ENCODE measurements around the gene DCHS2. TPM values are rescaled to one million over a fixed set of nuclear protein-coding genes. Genes with fewer than 3 reads are reported as not detected.

Gene DCHS2
- polyA plus RNA-seq, 3 donors, result under 0.01 to 0.12 (median 0.01) TPM

- 0 to 54% (median 3%) methylated on average over 1 of the region's 1 CpG for WGBS, 3 donors
- H3K27ac ChIP-seq (ENCODE audit: low read depth, low read length), result no peak overlapping the region
Observed at GRCh38 chr4:154422152-154422551, 69.4 kb downstream of the DCHS2 start.

- no peak overlapping the region for H3K27ac ChIP-seq (ENCODE audit: low read depth, low read length)
- 79 to 85% (median 81%) methylated on average over 6 of the region's 6 CpGs for WGBS, 3 donors
Observed at GRCh38 chr4:154421618-154422017, 70.0 kb downstream of the DCHS2 start.

DNA sequence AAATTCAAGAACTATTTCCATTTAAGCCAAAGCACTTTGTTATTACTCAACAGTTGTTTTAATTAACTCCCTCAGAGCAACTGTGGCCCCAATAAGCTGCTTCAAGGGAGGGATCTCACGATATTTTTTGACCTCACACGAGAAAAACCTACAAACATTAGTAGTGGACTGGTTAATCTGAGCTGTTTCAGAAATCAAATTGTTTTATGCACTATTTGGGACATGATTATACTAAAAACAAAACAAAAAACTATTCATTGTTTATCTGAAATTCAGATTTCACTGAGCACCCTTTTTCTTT is 74.3 kb downstream of the DCHS2 start:
- no peak overlapping the region for H3K27ac ChIP-seq (ENCODE audit: low read depth, low read length)
- WGBS, 3 donors, result 34 to 60% (median 42%) methylated on average over 2 of the region's 2 CpGs

DNA sequence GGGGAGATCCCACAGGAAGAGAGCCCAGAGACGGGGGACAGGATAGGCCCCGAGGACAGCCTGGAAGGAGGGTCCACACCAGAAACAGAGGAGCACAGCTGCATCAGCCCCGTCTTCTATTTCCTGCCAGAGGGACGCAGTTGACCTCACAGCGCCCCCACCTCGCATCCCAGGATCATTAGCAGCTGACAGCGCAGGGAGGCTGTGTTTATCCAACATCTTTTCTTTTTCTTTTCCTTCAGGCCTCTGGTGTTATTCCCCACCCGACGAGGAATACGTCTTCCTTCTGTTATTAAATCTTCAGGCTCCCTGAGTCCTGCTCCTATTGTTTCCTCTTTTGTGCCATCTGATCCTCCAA is 75.4 kb downstream of the DCHS2 start:
- 9 to 12% (median 11%) methylated on average over 10 of the region's 10 CpGs for WGBS, 3 donors
- H3K27ac ChIP-seq (ENCODE audit: low read depth, low read length), result no peak overlapping the region

GRCh38 chr4:154415313-154415712 is 76.3 kb downstream of the DCHS2 start:
- 76 to 87% (median 83%) methylated on average over 4 of the region's 4 CpGs for WGBS, 3 donors
- H3K27ac ChIP-seq (ENCODE audit: low read depth, low read length), result no peak overlapping the region

GRCh38 chr4:154414796-154415195 is 76.8 kb downstream of the DCHS2 start:
- 85 to 94% (median 88%) methylated on average over 3 of the region's 3 CpGs for whole genome bisulfite sequencing, 3 donors
- H3K27ac ChIP-seq (ENCODE audit: low read depth, low read length), result no peak overlapping the region

DNA sequence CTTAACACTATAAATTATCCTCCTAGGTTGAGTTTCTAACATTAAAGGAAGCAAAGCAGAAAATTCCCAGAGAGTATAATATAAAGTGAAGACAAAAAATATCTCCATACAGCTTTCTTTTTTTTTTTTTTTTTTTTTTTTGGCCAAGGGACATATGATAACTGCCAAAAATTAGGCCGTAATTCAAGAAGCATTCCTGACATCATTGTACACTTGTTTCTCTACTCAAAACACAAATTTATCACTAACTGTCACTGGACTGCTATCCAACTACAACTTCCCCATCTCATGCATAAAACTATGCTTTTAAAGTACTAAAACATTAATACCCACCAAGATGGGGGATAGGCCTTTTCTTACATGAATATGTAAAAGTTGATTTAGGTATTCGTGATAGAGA is 77.2 kb downstream of the DCHS2 start:
- WGBS, 3 donors, result 62 to 69% (median 69%) methylated on average over 2 of the region's 2 CpGs
- H3K27ac ChIP-seq (ENCODE audit: low read depth, low read length), result no peak overlapping the region

GRCh38 chr4:154407443-154407842 is 84.2 kb downstream of the DCHS2 start:
- H3K27ac ChIP-seq (ENCODE audit: low read depth, low read length), result no peak overlapping the region

- no peak overlapping the region for H3K27ac ChIP-seq (ENCODE audit: low read depth, low read length)
- 67 to 81% (median 70%) methylated on average over 4 of the region's 4 CpGs for WGBS, 3 donors
Observed at GRCh38 chr4:154406018-154406795, 85.4 kb downstream of the DCHS2 start.

DNA sequence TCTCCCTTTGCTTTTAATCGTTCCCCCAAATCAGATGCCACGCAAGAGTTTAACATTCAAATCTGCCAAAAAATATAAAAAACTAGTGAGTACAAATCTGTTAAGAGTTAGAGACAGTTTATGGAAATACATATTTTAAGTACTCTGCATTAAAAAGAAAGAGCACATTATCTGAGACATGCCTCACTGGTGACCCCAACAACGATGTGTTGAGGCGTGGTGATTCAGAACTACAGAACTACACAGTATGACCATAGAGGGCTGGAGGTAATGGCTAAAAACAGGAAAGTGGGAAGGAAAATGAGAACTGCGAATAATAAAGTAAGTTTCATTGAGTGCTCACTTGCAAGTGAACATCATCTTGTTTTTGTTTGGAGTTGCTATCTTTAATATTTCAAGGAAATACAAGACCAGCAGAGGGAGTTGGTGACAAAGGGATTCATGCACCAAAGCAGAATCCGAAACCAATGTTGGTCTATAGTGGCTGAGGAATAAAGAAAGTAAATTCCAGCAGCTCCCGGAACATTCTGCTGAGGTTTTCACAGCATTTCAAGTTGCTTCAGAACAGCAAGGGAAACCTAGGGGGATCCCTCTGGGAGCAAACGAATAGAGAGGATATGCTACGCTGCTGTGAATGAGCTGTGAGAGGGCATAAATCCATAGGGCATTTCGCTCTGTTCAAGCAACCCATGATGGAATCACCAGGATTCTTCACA is 92.2 kb downstream of the DCHS2 start:
- no peak overlapping the region for H3K27ac ChIP-seq (ENCODE audit: low read depth, low read length)
- 61 to 65% (median 63%) methylated on average over 10 of the region's 10 CpGs for WGBS, 3 donors

GRCh38 chr4:154390324-154390723 is 101.3 kb downstream of the DCHS2 start:
- WGBS, 3 donors, result 84 to 91% (median 87%) methylated on average over 3 of the region's 3 CpGs
- no peak overlapping the region for H3K27ac ChIP-seq (ENCODE audit: low read depth, low read length)

GRCh38 chr4:154389148-154389547 is 102.5 kb downstream of the DCHS2 start:
- H3K27ac ChIP-seq (ENCODE audit: low read depth, low read length), result no peak overlapping the region

- H3K27ac ChIP-seq (ENCODE audit: low read depth, low read length), result no peak overlapping the region
- 70 to 88% (median 84%) methylated on average over 4 of the region's 4 CpGs for WGBS, 3 donors
Observed at GRCh38 chr4:154384012-154384411, 107.6 kb downstream of the DCHS2 start.

DNA sequence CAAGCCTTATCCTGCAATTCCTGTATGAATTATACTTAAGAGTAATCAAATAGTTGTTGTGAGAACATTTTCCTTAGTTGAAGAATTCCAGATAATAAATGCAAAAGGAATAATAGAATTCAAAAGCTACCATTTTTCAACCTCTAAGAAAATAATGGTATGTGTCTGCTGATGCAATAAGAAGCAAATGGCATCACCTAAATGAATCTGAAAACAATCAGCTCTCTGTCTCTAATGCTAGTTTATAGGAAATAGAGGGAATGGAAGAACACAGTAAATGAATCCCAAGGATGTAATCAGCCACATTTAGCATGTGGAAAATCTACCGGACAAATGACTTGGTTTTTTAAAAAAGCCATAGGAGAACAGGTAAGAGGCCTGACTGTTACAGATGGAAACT is 115.1 kb downstream of the DCHS2 start:
- WGBS, 3 donors, result 89 to 96% (median 94%) methylated on average over 1 of the region's 1 CpG
- no peak overlapping the region for H3K27ac ChIP-seq (ENCODE audit: low read depth, low read length)

DNA sequence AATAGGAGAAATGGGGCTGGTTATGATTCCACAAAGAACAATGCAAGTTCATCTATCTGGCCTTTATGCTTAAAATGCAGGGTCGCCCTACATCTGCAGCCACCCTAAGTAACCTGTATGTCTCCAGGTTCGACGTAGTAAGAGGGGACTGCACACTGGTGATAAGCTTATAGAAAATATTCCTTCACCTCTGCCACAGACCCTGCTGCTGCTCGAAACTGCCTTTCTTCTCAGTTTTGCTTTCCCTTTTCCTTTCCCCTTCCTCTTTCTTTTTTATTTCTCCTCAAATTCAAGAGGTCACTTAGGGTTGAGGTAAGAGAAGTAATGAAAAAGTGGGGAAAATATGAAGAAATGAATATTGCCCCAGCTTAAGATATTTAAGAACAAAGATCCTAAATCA is 123.5 kb downstream of the DCHS2 start:
- WGBS, 3 donors, result 66 to 68% (median 67%) methylated on average over 4 of the region's 4 CpGs
- H3K27ac ChIP-seq (ENCODE audit: low read depth, low read length), result no peak overlapping the region

GRCh38 chr4:154367659-154368058 is 123.9 kb downstream of the DCHS2 start:
- H3K27ac ChIP-seq (ENCODE audit: low read depth, low read length), result no peak overlapping the region
- 44 to 68% (median 47%) methylated on average over 2 of the region's 2 CpGs for WGBS, 3 donors

- WGBS, 3 donors, result 60 to 64% (median 61%) methylated on average over 4 of the region's 4 CpGs
- no peak overlapping the region for H3K27ac ChIP-seq (ENCODE audit: low read depth, low read length)
Observed at GRCh38 chr4:154366956-154367355, 124.6 kb downstream of the DCHS2 start.

GRCh38 chr4:154364066-154364845 is 127.3 kb downstream of the DCHS2 start:
- WGBS, 3 donors, result 54 to 69% (median 65%) methylated on average over 7 of the region's 7 CpGs
- no peak overlapping the region for H3K27ac ChIP-seq (ENCODE audit: low read depth, low read length)

- H3K27ac ChIP-seq (ENCODE audit: low read depth, low read length), result no peak overlapping the region
- WGBS, 3 donors, result 68 to 75% (median 69%) methylated on average over 4 of the region's 4 CpGs
Observed at GRCh38 chr4:154361450-154361849, 130.1 kb downstream of the DCHS2 start.
